HG03521 (cell line): ENCODE results near the gene NUP62.
"Not testable (repeated sequence)": the region's sequence is repeated elsewhere in the genome, so short reads cannot be mapped to it uniquely, and the experiment has no call there.

Source experiments
- ATAC-seq: cut with Tn5 transposase; IDR thresholded peaks from one replicate; pipeline ENCODE4 v1.9.1; 2021; ENCODE audit warnings: mild to moderate bottlenecking, moderate library complexity; ENCODE audit not compliant: unreplicated experiment

The NUP62 gene

DNA sequence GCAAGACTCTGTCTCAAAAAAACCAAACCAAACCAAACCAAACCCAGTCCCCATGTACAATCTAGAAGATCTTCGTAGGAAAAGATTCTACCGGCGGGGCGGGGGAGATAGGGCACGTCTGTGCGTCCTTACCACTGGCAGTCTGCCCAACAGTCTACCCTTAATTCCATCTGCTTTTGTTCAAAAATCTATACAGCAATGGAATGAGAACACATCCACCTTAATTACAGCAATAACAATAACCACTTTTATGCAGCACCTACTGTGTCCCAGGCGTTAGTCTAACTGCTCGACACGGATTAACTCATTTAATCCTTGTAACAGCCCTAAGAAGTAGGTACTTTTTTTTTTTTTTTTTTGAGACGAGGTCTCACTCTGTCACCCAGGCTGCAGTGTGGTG, 2.8 kb downstream of the NUP62 start:
- ATAC-seq = no peak

DNA sequence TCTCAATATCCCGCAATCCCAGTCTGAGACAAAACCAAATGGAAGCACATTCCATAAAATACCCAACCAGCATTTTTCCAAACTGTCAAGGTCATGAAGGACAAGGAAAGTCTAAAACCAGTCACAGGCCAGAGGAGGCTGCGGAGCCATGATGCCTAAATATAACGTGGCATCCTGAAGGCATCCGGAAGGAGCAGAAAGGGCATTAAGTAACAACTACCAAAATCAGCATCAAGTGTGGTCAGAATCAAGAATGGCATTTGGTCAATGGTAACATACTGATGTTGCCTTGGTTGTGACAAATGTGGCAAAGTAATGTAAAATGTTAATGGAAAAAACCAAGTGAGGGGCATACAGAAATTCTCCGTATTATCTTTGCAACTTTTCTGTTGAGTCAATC, 3.8 kb downstream of the NUP62 start:
- ATAC-seq = no peak

DNA sequence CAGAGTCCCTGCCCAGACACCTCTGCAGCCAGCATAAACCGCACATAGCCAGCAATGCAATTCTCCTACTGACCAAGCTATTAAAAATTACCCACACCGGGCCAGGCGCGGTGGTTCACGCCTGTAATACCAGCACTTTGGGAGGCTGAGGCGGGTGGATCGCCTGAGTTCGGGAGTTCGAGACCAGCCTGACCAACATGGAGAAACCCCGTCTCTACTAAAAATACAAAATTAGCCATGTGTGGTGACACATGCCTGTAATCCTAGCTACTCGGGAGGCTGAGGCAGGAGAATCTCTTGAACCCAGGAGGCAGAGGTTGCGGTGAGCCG, 4.5 kb downstream of the NUP62 start:
- ATAC-seq = not testable (repeated sequence)

DNA sequence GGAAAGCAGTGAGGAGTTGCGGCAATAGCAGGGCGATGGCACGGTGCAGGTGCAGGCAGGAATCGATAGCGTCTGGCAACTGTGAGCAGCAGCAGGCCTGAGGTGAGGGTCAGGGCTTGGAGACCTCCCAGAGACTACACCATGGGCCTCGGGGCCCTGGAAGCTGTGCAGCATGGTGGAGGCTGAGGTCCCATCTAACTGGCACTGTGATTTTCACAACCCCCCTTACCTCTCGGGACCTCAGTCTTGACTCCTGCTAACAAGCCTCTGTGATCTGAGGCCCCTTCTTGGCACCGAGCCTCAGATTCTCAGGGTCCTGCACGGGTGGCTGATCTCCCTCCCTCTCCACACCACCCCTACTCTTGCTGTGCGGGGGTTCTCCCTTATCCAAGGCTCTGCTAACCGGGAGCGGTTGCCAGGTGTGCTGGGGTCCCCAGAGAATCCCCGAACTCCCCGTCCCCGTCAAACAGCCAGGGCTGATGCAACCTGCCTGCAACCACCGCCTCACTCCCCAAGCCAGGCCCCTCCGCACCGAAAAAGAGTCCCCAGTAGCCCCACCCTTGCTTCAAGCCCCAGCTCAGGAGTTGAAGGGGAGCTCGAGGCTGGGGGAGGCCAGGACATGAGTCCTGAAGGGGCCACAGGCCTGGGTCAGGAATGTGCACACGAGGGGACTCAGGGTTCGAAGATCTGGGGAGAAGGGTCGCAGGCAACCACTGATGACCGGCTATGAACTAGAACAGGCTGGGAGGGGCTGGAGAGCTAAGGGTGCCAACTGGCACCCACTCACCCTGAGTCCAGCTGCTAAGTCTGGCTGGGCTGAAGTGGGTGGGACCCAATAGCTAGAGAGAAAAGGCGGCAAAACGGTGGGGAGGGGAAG, 5.1 kb downstream of the NUP62 start:
- no peak for ATAC-seq

DNA sequence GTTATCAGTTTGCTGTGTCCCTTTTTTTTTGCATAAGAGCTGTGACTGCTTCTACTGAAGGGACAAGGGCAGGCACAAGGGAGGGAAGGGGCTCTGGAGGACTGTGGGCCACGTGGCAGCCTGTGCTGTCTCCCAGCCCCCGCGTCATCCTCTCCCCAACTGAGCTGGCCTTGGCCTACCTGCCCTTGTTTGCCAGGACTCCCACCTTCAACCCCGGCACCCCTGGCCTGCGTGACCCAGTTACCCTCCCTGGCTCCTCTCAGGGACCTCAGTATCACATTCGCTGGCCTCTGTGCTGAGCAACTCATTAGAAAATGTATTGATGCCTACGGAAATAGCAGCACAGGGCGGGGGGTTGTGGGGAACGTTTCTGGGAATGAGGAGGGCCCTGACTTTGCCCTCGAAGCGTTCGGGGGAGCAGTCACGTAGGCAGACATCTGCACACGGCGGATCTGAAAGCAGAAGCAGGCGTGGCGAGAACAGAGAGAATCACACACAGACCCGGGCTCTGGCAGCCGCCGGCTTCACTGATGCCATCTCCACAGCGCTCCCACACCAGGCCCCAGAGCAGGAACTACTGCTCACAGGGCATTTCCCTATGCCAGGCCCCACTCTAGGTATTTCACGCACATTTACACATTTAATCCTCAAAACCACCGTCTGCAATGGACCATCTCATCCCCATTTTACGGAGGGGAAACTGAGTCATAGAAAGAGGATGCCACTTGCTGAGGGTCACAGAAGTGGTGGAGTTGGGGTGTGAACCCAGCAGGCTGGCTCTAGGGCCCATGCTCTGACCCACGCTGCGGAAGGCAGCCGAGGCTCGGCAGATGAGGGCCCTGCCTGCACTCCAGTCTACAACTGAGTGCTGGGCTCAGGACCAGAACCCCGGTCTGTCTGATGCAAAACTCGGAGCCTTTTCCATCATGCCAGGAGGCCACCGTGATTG, 6.0 kb downstream of the NUP62 start:
- ATAC-seq = no peak

DNA sequence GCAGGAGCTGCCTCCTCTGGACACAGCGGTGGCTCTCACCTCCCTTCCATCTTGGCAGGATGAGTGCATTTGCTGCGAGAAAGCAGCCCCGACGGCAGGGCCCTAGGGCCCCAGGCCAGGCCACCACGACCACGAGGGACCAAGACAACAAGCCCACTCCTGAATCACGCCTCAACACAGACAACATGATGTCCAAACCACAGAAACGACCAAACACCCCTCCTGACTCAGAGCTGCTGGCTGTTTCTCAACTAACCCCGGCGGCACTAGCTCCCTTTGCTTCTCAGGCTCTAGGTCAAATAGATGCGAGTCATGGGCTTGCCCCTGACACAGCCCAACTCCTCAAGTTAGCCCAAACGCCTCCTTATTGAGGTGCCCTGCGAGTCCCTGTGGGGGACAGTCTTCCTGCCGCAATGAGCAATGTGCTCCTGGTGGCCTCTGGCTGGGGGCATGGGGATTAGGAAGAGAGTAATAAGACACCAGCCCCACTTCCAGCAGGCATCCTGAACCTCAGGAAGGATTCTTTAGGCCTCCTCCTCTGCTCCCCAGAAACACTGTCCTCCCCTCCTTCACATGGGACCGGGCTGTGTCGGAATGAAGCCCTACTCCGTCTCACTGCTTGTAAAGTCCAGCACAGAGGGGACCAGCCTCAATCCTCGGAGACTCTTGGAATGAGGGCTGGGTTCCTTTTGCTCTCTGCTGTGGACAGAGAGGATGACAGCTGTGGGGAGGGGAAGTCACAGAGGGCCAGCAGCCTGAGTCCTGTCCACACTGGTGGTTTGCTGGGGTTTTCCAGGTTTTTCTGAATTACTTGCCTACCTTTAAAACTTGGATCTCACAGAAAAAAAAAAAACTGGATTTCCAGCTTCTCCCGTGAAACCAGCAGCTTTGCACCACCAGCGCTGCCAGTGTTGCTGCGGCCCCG, 7.2 kb downstream of the NUP62 start:
- ATAC-seq = no peak

DNA sequence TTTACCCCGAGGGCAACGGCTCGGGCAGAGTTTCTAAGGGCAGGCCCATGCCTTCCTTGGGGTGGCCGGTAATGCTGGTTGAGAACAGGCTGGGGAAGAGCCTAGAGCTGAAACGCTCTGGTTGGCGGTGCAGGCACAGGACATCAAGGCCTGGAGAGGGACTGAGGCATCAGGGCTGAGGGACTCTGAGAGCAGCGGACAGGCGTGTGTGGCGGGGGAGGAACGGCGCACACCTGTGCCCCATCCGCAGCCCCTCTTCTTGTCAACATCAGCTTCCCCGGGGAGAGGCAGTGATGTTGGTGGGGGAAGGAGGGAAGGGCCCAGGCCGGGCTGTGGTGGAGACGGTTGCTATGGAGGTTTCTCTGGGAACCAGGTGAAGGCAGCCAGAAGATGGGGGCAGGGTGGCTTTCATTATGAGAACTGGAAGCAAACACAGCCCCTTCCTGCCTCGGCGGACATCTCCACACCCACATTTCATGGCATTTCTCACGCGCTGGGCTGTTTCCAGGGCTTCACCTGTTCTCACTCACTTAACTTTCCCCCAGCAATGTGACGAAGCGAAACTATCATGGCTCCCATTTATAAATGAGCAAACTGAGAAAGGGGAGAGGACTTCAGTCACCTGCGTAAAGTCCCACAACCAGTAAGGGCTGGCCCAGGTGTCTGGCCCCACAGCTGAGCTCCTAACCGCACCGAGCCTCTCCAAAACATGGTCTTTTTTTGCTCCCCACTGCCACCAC, 8.5 kb downstream of the NUP62 start:
- no peak for ATAC-seq

DNA sequence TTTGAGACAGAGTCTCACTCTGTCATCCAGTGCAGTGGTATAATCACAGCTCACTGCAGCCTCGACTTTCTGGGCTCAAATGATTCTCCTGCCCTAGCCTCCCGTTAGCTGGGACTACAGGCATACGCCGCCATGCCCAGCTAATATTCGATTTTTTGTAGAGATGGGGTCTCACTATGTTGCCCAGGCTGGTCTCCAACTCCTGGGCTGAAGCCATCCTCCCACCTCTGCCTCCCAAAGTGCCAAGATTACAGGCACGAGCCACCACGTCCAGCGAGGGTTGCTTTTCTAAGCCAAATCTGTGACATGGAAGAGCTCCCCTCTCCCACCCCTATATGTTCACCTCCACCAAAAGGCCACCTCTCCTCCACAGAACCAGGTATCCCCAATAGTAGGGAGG, 11.2 kb downstream of the NUP62 start:
- ATAC-seq = no peak

DNA sequence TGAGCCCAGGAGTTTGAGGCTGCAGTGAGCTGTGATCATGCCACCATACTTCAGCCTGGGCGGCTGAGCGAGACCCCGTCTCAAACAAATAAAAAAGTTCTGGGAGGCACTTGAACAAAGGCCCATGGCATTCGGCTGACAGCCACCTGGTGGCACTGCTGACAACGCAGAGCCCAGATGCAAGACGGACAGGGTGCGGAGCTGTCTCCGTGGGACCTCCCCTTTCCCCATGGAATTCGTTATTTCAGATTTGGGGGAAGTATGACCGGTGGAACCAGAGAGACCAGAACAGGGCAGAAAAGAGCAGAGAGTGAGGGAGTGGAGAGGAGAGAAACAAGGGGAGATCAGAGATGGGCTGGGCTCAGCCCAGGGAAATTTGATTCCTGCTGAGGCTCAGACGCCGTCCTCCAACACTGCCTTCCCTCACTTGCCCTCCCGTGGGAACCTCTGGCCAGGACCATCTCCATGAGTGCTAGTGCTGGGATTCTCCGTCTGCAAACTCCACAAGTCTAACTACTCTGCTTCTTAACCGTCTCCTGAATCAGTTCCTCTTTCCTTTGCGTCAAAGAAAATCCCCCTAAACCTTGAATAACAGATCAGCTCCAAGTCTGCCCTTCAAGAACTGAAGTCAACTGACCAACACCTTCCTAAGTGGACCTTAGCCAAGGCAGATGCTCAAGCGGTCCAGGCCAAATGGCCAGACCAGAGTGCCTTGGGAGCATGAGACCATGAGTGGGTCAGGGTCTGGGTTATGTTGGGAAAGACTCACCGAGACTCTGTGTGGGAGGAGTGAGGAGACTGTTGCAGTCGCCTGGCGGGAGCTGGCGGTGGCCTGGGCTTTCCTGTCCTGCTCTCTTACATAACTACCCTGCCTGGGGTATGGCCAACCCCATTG, 12.2 kb downstream of the NUP62 start:
- no peak for ATAC-seq

DNA sequence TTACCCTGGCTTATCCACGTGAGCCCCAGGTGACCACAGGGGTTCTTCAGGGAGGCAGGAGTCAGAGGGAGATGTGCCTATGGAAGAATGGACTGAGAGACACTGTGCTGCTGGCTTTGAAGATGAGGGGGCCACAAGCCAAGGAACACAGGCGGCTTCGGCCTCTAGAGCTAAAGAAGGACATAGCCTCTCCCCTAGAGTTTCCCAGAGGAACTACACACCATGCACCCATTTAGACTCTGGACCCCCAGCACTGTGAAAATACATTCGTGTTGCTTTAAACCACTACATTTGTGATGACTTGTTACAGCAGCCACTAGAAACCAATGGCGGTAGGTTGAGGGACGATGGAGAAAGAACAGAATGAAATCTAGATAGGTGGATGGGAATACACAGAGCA, 14.0 kb downstream of the NUP62 start:
- ATAC-seq = no peak

DNA sequence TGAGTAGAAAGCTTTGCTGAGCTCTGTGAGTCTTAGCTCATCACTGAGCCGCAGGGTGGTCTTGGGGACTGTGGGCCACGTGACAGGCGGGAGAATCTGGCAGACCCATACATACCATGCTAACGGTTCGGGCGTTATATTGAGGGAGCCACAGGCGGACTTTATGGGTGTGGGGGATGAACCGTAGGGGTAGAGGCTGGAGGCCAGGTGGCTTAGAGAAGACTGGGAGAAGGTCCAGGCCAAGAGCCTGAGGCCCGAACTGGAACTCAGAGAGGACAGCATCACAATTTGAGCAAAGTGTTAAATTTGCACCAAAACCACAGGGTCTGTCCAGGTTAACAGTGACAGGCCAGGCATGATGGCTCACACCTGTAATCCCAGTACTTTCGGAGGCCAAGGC, 15.6 kb downstream of the NUP62 start:
- ATAC-seq = no peak

DNA sequence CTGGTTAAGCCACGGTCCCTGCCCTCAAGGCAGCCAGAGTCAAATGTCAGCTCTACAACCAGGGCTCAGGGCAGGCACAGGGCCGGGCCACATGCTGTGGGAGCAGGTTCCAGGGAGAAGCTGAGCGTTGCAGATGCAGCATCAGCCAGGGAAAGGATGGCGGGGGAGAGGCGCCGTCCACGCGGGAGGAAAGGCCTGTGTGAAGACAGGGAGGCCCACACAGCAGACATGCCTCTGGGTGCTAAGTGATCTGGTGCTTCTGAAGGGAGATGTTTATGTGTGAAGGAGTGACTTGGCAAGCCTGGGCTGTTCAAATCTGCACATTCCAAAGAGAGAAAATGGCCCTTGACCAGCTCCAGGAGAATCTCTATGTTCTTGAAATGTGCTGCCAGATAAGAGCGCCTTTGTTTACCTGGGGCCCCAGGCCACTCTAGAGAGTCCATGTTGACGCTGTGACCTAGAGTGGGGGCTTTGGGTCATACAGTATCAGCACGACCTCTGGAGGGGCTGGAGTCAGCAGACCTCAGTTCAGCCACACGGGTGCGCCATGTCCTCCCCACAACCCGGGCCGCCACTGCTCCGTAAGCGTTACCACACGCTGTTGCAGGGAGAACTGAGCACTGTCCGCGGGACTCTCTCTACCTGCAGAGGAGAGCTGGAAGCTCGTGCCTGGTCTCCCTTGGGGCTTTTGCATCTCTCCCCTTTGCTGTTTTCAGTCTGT, 16.2 kb downstream of the NUP62 start:
- ATAC-seq = no peak

DNA sequence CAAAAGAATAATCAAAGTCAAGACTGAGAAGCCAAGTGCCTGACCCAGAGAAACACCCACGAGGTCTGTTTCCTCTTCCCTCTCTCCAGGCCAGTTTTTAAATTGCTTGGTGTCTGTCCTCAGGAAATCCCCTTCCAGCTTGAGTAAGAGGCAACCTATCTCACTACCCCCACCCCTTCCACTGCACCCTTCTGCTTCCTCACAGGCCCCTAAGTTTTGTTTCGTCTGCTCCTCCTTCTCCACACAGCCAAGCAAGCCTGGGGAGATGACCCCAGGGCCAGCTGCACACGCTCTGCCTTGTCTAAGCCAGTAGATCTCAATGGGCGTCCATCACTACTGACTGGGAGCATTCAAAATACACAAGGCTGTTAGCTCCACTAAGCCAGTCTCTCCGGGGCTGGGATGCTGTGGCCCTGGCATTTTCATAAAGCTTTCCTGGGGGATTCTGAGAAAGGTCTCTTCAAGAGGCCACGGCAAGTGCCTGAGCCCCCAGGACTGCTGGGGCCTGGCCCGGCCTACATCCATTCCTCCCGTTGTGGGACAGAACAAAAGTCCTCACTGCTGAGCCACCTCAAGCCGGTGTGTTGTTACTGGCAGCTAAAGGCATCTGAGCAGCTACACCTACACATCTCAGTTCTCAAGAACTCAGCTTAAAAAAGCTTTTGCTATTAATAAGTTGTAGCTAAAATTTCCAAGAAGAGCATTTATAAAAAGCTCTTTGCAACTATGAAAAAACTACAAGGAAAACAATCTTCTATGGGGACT, 17.7 kb downstream of the NUP62 start:
- no peak for ATAC-seq

DNA sequence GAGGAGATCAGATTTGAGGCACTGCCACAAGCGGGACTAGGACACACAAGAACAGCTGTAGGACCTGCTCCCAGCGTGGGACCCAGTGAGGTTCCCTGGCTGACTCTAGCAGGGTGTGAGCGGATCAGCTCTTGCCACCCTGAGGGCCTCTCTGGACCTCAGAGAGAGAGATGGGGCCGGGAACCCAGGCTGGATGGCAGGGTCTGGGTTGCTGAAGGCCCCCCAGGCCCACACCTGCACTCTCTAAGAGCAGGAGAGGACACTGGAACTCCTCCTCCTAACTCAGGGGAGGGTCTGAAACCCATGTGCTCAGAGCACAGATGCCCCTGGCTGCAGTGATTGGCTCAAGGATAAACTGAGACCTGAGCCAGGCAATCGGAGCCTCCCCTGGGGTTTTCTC, 19.1 kb downstream of the NUP62 start:
- ATAC-seq = no peak

DNA sequence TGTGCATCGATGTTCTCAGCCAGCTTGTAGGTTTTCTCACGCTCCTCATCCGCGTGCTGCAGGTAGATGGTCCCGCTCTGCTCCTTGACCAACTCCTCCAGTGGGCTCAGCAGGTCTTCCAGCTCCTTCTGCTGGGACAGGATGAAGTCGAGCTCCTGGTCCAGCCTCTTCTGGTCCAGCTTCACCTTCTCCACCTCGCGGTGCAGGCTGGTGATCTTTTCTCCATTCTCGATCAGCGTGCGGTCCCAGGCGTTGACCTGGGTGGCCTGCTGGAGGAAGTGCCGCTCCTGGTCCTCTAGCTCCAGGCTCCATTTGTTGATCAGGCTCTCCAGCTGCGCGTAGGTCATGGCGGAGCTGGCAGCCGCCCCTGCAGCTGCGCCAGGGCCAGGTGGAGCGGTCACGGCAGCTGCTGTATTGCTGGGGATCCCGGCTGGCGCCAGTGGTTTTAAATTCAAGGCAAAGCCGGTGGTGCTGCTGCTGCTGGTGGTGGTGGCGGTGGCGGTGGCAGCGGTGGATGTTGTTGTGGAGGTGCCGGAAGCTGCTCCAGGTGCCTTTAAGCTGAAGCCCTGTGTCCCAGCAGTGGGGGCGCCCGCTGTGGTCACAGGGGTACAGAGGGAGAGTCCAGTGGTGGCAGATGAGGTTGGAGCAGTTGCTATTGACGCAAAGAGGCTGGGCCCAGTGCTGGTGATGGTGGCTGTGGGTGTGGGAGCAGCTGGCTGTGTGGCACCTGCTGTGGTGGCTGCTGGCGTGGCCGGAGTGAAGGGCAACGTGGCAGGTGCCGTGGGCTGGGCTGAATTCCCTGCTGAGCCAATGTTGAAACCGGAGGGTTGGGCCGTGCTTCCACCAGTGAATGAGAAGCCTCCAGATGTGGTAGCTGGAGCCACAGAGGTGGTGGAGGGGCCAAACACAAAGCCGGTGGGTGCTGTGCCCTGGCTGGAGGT, 20.6 kb downstream of the NUP62 start:
- no peak for ATAC-seq

DNA sequence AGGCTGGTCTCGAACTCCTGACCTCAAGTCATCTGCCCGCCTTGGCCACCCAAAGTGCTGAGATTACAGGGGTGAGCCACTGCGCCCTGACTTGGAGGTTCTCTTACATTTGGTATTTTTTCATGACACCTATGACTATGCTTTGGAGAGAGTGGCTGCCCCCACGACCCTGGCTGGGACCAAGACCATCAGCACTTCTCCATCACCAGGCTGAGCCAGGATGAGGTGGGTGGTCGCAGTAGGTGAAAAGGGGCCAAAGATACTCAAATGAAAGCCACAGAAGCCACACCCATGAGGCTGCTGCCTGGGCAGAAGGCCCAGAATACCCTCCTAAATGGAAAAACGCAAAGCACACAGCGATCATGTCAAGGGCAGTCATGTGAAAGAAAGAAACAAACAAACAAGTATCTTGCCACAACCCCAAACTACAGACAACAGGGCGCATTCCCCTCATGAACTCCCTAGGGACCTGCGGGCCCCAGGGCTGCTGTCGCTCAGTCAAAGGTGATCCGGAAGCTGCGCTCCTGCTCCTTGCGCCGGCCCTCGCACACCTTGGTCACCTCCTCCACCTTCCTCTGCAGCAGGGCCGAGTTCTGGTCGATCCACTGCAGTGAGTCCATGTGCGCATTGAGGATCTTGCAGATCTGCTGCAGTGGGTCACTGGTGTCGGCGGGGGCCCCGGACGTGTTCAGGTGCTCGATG, 21.4 kb downstream of the NUP62 start:
- ATAC-seq = no peak
